ENCODE results near the gene POU6F2. TPM values are rescaled to one million over a fixed set of nuclear protein-coding genes. Genes with fewer than 3 reads are reported as not detected.

The POU6F2 gene
- total and polyA plus RNA-seq, 2 of the 4 experiments (the other 2 are of a cell fraction) = not detected

GRCh38 chr7:39153647-39154046 lies 175.9 kb downstream of the POU6F2 start:
- Histone ChIP-seq H2BK20ac (ENCODE audit: low read depth, low read length) (no peak overlapping the region), H3K36me3 (ENCODE audit: control insufficient read depth, insufficient read depth, low read length) (no peaks in the 10 kb centered on the region), H4K8ac (ENCODE audit: low read depth in 2 of 2, low read length in 2 of 2) (no peak overlapping the region), H3K9me1 (ENCODE audit: insufficient read depth, low read length) (no peaks in the 10 kb centered on the region), H3K4me2 (ENCODE audit: low read depth, low read length) (no peak overlapping the region), H3K23ac (ENCODE audit: low read depth, low read length) (no peak overlapping the region), H2BK120ac (ENCODE audit: low read depth, low read length) (no peak overlapping the region), H2AK9ac (replicated peaks; ENCODE audit: low read depth, low read length, poor library complexity) (no peak overlapping the region), H4K20me1 (ENCODE audit: insufficient read depth, low read length) (no peaks in the 10 kb centered on the region), H3K79me1 (ENCODE audit: low read depth in 1 of 2, low read length in 2 of 2) (no peaks in the 10 kb centered on the region), H3K4ac (ENCODE audit: low read depth, low read length) (no peak overlapping the region), H3K27ac (ENCODE audit: insufficient read depth, low read length) (no peak overlapping the region), H3K18ac (ENCODE audit: low read depth, low read length) (no peak overlapping the region), H3K4me1 (ENCODE audit: control insufficient read depth, insufficient read depth, low read length) (no peaks in the 10 kb centered on the region), H3K9me3 (ENCODE audit: control insufficient read depth, insufficient read depth, low read length) (no peaks in the 10 kb centered on the region), H3K4me3 (ENCODE audit: insufficient read depth, low read depth, low read length) (no peak overlapping the region), H4K5ac (ENCODE audit: low read depth, low read length) (no peak overlapping the region), H3K9ac (ENCODE audit: low read depth, low read length) (no peak overlapping the region), H3K27me3 (ENCODE audit: control insufficient read depth, insufficient read depth, low read length) (no peaks in the 10 kb centered on the region; the same call in 1 of the 2 replicates), H4K91ac (ENCODE audit: insufficient read depth, low read depth, low read length) (no peak overlapping the region), H2AK5ac (ENCODE audit: low read depth, low read length) (no peak overlapping the region), H2AFZ (replicated peaks; ENCODE audit: low read length, poor library complexity) (no peak overlapping the region), H3K14ac (replicated peaks; ENCODE audit: low read depth, low read length) (no peak overlapping the region), H2BK15ac (ENCODE audit: low read depth, low read length) (no peak overlapping the region), H3K56ac (ENCODE audit: extremely low read depth, insufficient read depth, low read length) (no peak overlapping the region), H2BK5ac (ENCODE audit: low read depth, low read length, poor library complexity, severe bottlenecking) (no peak overlapping the region)
- intact Hi-C loops (cut with micrococcal nuclease) (no loop called here), in situ Hi-C loops (cut with MboI; ENCODE audit: low sequenced_read_pairs) (no loop called here), dilution Hi-C loops (cut with HindIII; ENCODE audit: low sequenced_read_pairs, unreplicated experiment) (no loop called here)
- BruUV-seq (replicated peaks) = no TSS peak
- ATAC-seq (ENCODE audit: low read depth) (no peak), DNase-seq (no peak)
- CTCF ChIA-PET = no interaction called here
- no CpG with 5 or more reads among the region's 5 CpGs for WGBS, 2 experiments (ENCODE audit: extremely low coverage in 2 of 2, insufficient read length in 1 of 2)
- TF ChIP-seq, protein P1, sequence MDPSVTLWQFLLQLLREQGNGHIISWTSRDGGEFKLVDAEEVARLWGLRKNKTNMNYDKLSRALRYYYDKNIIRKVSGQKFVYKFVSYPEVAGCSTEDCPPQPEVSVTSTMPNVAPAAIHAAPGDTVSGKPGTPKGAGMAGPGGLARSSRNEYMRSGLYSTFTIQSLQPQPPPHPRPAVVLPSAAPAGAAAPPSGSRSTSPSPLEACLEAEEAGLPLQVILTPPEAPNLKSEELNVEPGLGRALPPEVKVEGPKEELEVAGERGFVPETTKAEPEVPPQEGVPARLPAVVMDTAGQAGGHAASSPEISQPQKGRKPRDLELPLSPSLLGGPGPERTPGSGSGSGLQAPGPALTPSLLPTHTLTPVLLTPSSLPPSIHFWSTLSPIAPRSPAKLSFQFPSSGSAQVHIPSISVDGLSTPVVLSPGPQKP (IDR thresholded peaks at IDR 0.05; ENCODE audit: borderline replicate concordance, low read depth, low read length) = no peak
- TF ChIP-seq MXI1 (IDR thresholded peaks at IDR 0.05; ENCODE audit: borderline replicate concordance, low read depth, low read length) (no peak), SMC3 (IDR thresholded peaks at IDR 0.05; ENCODE audit: low read depth, low read length) (no peak), RAD21 (IDR thresholded peaks at IDR 0.05; ENCODE audit: low read length) (no peak), FOS (IDR thresholded peaks at IDR 0.05; ENCODE audit: low read depth, low read length) (no peak), RCOR1 (IDR thresholded peaks at IDR 0.05; ENCODE audit: insufficient replicate concordance, low read length) (no peak), MAZ (IDR thresholded peaks at IDR 0.05; ENCODE audit: borderline replicate concordance, low read depth, low read length) (no peak), POLR2A (IDR thresholded peaks at IDR 0.05; ENCODE audit: low read depth, low read length) (no peak), MAFK (IDR thresholded peaks at IDR 0.05; ENCODE audit: low read depth, low read length) (no peak), RFX5 (IDR thresholded peaks at IDR 0.05; ENCODE audit: low read depth, low read length) (no peak), NFE2L2 (IDR thresholded peaks at IDR 0.05; ENCODE audit: low read depth, low read length) (no peak), CEBPB (IDR thresholded peaks at IDR 0.05; ENCODE audit: low read depth, low read length) (no peak)
- TF ChIP-seq, protein P2, sequence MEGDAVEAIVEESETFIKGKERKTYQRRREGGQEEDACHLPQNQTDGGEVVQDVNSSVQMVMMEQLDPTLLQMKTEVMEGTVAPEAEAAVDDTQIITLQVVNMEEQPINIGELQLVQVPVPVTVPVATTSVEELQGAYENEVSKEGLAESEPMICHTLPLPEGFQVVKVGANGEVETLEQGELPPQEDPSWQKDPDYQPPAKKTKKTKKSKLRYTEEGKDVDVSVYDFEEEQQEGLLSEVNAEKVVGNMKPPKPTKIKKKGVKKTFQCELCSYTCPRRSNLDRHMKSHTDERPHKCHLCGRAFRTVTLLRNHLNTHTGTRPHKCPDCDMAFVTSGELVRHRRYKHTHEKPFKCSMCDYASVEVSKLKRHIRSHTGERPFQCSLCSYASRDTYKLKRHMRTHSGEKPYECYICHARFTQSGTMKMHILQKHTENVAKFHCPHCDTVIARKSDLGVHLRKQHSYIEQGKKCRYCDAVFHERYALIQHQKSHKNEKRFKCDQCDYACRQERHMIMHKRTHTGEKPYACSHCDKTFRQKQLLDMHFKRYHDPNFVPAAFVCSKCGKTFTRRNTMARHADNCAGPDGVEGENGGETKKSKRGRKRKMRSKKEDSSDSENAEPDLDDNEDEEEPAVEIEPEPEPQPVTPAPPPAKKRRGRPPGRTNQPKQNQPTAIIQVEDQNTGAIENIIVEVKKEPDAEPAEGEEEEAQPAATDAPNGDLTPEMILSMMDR (conservative IDR thresholded peaks at IDR 0.05; ENCODE audit: low read depth, low read length) = no peak
- POLR2A ChIA-PET (ENCODE audit: unreplicated experiment) = no interaction called here

Measured in IMR-90 (cell line).